Adrenal gland (tissue), 12 donors: Measurements from ENCODE around the gene RINT1. TPM values are rescaled to one million over a fixed set of nuclear protein-coding genes. Genes with fewer than 3 reads are reported as not detected.

ENCODE experiments used
- DNase-seq, 7 donors: peaks; one replicate each; pipeline ENCODE4 v3.0.0-alpha.2; 2019 to 2020
- H3K27ac ChIP-seq, 5 donors: fragments of 200-600 bp; sonication (generic) in 4 of 5; 1 replicate in 3 of 5; 2 replicates in 2 of 5; pipeline versions ENCODE4 v1.5.1 to v1.8.0; 2016 to 2020; ENCODE audit warnings: mild to moderate bottlenecking in 1 of 5
- H3K27me3 ChIP-seq: fragments of 200-600 bp; 2 replicates; pipeline ENCODE4 v1.8.0; 2021
- H3K36me3 ChIP-seq, 2 donors: fragments of 200-600 bp; replicated peaks in 1 of 2; 1 replicate in 1 of 2; 2 replicates in 1 of 2; pipeline versions ENCODE4 v1.5.1 to v1.8.0; 2018 to 2022
- H3K4me1 ChIP-seq, 2 donors: fragments of 200-600 bp; replicated peaks in 1 of 2; 1 replicate in 1 of 2; 2 replicates in 1 of 2; pipeline versions ENCODE4 v1.5.1 to v1.8.0; 2018 to 2021
- H3K4me3 ChIP-seq, 4 donors: fragments of 200-600 bp; sonication (generic) in 3 of 4; one replicate each; pipeline ENCODE4 v1.5.1; 2016 to 2018
- H3K9me3 ChIP-seq, 3 donors: fragments of 200-600 bp; sonication (generic) in 1 of 3; replicated peaks in 1 of 3; 1 replicate in 2 of 3; 2 replicates in 1 of 3; pipeline versions ENCODE4 v1.5.1 to v1.8.0; 2016 to 2021
- POLR2A ChIP-seq, 2 donors: fragments of 450-650 bp; IDR thresholded peaks; one replicate each; pipeline ENCODE4 v1.6.1; 2017; ENCODE audit warnings: antibody characterized with exemption in 2 of 2, mild to moderate bottlenecking in 2 of 2, moderate library complexity in 1 of 2
- WGBS, 4 donors: extraction: QIAGEN DNeasy Blood & Tissue Kit in 2 of 4; methylation state at CpG; one replicate each; pipeline versions ENCODE4 v1.1.5 to v1.1.7; 2013 to 2017; 5-methylcytosine and 5-hydroxymethylcytosine counted together
- intact Hi-C, 2 donors: fragments of 100-400 bp; cut with DNase I; formaldehyde crosslinking; loops; one replicate each; pipeline versions ENCODE4 v1.14.1 to v1.15.0; 2022 to 2023
- polyA plus RNA-seq, 3 donors: library from polyadenylated mRNA; stranded (reverse); fragments of 200-250 nt in 2 of 3; fragments of 350-450 nt in 1 of 3; fragmentation: Illumina TruSeq in 1 of 3; extraction: RNeasy Lipid Tissue Mini Kit (QIAGEN cat#74804) in 1 of 3; gene quantifications; one replicate each; pipeline ENCODE4 v1.2.3, GENCODE V29; 2013 to 2014
- total RNA-seq, 9 donors: library from RNA; depleted of rRNA in 4 of 9; stranded (reverse); fragments of >200 nt in 4 of 9; fragments of 120-200 nt in 1 of 9; fragmentation: NEBNext Ultra II Directional in 1 of 9; extraction: Animal tissue kit (Norgen Biotek cat#: 25700) in 1 of 9; gene quantifications; one replicate each; pipeline versions ENCODE4 v1.1.0 to v1.2.4, GENCODE V29; 2013 to 2023
- TF ChIP-seq, protein P1 (sequence below), 6 experiments: fragments of 450-650 bp in 4 of 6; fragments of 200-600 bp in 2 of 6; sonication (generic) in 1 of 6; IDR thresholded peaks; 1 replicate in 5 of 6; 2 replicates in 1 of 6; pipeline versions ENCODE4 v1.5.1 to v1.8.0; 2016 to 2021; ENCODE audit warnings: antibody characterized with exemption in 6 of 6, mild to moderate bottlenecking in 2 of 6, moderate library complexity in 1 of 6
- donor health status: healthy with polysubstance abuse.
- donor health status: Bipolar disorder and iron deficiency.
- donor health status: DM: yes; HTN: yes; CAD: no.
- donor health status: DM: no; HTN: no; CAD: no.
- donor health status: DM: no; HTN: no; CAD: no.
- donor health status: DM: yes; HTN: yes; CAD: no.

The RINT1 gene
- total and polyA plus RNA-seq, 12 donors, result 9.8 to 25.8 (median 15.7) TPM

- Histone ChIP-seq H3K36me3 (no peaks in the 10 kb centered on the region), H3K4me1 (peaks cover 5 to 13% of the 10 kb centered on the region in 2 donors), H3K9me3 (no peaks in the 10 kb centered on the region), H3K27me3 (no peaks in the 10 kb centered on the region), H3K27ac (no peak overlapping the region), H3K4me3 (no peak overlapping the region)
- intact Hi-C loops, result no loop called here
- WGBS, 4 donors, result 86 to 92% (median 89%) methylated on average over 7 of the region's 7 CpGs
- TF ChIP-seq, protein P1, sequence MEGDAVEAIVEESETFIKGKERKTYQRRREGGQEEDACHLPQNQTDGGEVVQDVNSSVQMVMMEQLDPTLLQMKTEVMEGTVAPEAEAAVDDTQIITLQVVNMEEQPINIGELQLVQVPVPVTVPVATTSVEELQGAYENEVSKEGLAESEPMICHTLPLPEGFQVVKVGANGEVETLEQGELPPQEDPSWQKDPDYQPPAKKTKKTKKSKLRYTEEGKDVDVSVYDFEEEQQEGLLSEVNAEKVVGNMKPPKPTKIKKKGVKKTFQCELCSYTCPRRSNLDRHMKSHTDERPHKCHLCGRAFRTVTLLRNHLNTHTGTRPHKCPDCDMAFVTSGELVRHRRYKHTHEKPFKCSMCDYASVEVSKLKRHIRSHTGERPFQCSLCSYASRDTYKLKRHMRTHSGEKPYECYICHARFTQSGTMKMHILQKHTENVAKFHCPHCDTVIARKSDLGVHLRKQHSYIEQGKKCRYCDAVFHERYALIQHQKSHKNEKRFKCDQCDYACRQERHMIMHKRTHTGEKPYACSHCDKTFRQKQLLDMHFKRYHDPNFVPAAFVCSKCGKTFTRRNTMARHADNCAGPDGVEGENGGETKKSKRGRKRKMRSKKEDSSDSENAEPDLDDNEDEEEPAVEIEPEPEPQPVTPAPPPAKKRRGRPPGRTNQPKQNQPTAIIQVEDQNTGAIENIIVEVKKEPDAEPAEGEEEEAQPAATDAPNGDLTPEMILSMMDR (IDR thresholded peaks at IDR 0.05), result no peak
- TF ChIP-seq POLR2A (IDR thresholded peaks at IDR 0.05), result no peak
- DNase-seq, result no peak
Measured at GRCh38 chr7:105493196-105493922, 38.6 kb upstream of the RINT1 start.

DNA sequence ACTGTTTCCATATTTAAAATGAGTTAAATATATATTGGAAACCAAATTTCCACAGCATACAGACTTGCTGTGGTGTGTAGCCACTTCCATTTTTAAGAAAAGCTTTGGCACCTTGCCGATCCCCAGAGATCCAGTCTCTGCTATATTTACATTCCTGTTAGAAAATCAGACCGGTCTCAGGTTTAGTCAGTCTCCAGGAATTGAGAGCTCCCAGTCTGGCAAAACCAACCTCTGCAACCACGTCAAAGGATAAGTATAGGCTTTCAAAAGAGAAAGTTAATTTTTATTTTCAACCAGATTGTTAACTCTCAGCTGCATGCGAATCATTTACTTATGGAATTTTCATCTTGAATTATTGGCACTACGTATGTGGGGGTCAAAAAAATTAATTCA, 38.1 kb upstream of the RINT1 start:
- intact Hi-C loops, result no loop called here
- H3K36me3 ChIP-seq, result no peaks in the 10 kb centered on the region
- peaks cover 5 to 13% of the 10 kb centered on the region in 2 donors for H3K4me1 ChIP-seq
- no peaks in the 10 kb centered on the region for H3K9me3 ChIP-seq
- H3K4me3 ChIP-seq, result no peak overlapping the region
- no peak for DNase-seq
- TF ChIP-seq, protein P1 (IDR thresholded peaks at IDR 0.05), result no peak
- no peak for TF ChIP-seq POLR2A (IDR thresholded peaks at IDR 0.05)
- H3K27me3 ChIP-seq, result no peaks in the 10 kb centered on the region
- H3K27ac ChIP-seq, result no peak overlapping the region
- WGBS, 4 donors, result 93 to 97% (median 95%) methylated on average over 5 of the region's 5 CpGs

DNA sequence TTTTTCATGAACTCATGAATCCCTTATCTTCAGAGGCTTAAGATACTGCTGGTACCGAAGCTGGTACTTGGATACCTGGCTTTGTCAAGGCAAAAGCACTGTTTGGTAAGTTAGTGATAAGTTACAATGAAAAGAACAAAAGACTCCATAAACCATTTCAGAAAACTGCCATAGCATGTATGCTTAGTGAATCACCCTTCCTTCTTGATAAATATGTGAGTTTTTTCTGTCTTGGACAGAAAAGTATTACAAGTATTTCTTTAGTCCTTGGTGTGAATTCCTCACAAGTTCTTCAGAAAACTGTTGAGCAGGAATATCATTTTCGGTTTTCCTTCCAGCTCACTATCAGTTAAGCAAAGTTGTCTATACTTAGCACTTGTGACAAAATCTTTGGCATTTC, 35.5 kb upstream of the RINT1 start:
- Histone ChIP-seq H3K36me3 (no peaks in the 10 kb centered on the region), H3K9me3 (no peaks in the 10 kb centered on the region), H3K27ac (no peak overlapping the region), H3K27me3 (no peaks in the 10 kb centered on the region), H3K4me1 (peaks cover 5 to 13% of the 10 kb centered on the region in 2 donors), H3K4me3 (no peak overlapping the region)
- no peak for TF ChIP-seq POLR2A (IDR thresholded peaks at IDR 0.05)
- TF ChIP-seq, protein P1 (IDR thresholded peaks at IDR 0.05), result no peak
- intact Hi-C loops, result no loop called here
- WGBS, 4 donors, result 39 to 56% (median 49%) methylated on average over 2 of the region's 2 CpGs
- DNase-seq, result no peak

DNA sequence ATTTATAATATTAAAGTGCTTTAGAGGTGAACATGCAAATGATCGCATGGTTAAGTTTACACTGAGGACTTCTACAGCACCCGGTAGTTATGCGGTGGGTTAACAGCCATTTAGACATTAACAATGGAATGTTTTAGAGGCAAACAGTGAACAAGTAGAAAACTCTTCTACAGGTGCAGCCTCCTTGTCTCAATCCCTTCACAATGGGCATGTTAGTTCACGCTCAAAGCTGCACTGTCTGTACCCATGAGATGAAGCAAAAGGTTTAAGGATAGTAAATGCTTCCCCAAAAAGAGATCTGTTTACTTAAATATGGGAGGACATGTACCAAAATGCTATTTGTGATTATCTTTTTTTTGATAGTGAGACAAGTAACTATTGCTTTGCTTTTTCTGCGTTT, 35.0 kb upstream of the RINT1 start:
- TF ChIP-seq POLR2A (IDR thresholded peaks at IDR 0.05), result no peak
- TF ChIP-seq, protein P1 (IDR thresholded peaks at IDR 0.05), result no peak
- 74 to 79% (median 78%) methylated on average over 5 of the region's 5 CpGs for WGBS, 4 donors
- no peaks in the 10 kb centered on the region for H3K27me3 ChIP-seq
- H3K4me3 ChIP-seq, result no peak overlapping the region
- H3K36me3 ChIP-seq, result peaks cover 0 to 2% of the 10 kb centered on the region in 2 donors
- intact Hi-C loops, result no loop called here
- DNase-seq, result no peak
- no peak overlapping the region for H3K27ac ChIP-seq
- no peaks in the 10 kb centered on the region for H3K9me3 ChIP-seq
- peaks cover 5 to 13% of the 10 kb centered on the region in 2 donors for H3K4me1 ChIP-seq
